Measurements from ENCODE around the gene INSR.

INSR gene

GRCh38 chr19:7182489-7182888 lies 111.7 kb downstream of the INSR start:
- peak overlapping the region; percentile 96 for H3K27ac ChIP-seq
- H3K27me3 ChIP-seq (ENCODE audit: insufficient read depth, low read depth): no peaks in the 10 kb centered on the region
- H3K4me3 ChIP-seq (IDR thresholded peaks at IDR 0.05; ENCODE audit: insufficient read depth, low read depth, low read length): no peak overlapping the region
- peak overlapping the region; percentile 97 for H3K4me2 ChIP-seq
- H2AFZ ChIP-seq (ENCODE audit: low read depth): no peak overlapping the region
- H3K9ac ChIP-seq: peak overlapping the region; percentile 62; the same call in 1 of the 2 replicates
- H3K4me1 ChIP-seq (ENCODE audit: low read depth, poor library complexity, severe bottlenecking): peaks cover 89% of the 10 kb centered on the region
- H3K36me3 ChIP-seq (ENCODE audit: insufficient read depth): no peaks in the 10 kb centered on the region
- H4K20me1 ChIP-seq (ENCODE audit: insufficient read depth): no peaks in the 10 kb centered on the region
- H3K79me2 ChIP-seq (ENCODE audit: insufficient read depth, low read depth): peaks cover 45% of the 10 kb centered on the region
- no peak for TF ChIP-seq CTCF (conservative IDR thresholded peaks at IDR 0.05; ENCODE audit: low read depth, low read length)

- Histone ChIP-seq H3K27ac (peak overlapping the region; percentile 78), H3K4me1 (ENCODE audit: low read depth, poor library complexity, severe bottlenecking) (peaks cover 68% of the 10 kb centered on the region), H3K27me3 (ENCODE audit: insufficient read depth, low read depth) (no peaks in the 10 kb centered on the region), H2AFZ (ENCODE audit: low read depth) (no peak overlapping the region), H3K4me3 (IDR thresholded peaks at IDR 0.05; ENCODE audit: insufficient read depth, low read depth, low read length) (no peak overlapping the region), H4K20me1 (ENCODE audit: insufficient read depth) (no peaks in the 10 kb centered on the region), H3K9ac (no peak overlapping the region; the same call in 1 of the 2 replicates), H3K36me3 (ENCODE audit: insufficient read depth) (no peaks in the 10 kb centered on the region), H3K4me2 (peak overlapping the region; percentile 56), H3K79me2 (ENCODE audit: insufficient read depth, low read depth) (peaks cover 37% of the 10 kb centered on the region)
- TF ChIP-seq CTCF (conservative IDR thresholded peaks at IDR 0.05; ENCODE audit: low read depth, low read length): no peak
These were observed 114.3 kb downstream of the INSR start for GRCh38 chr19:7179917-7180306.

- Histone ChIP-seq H3K4me3 (IDR thresholded peaks at IDR 0.05; ENCODE audit: insufficient read depth, low read depth, low read length) (no peak overlapping the region), H2AFZ (ENCODE audit: low read depth) (no peak overlapping the region), H3K4me1 (ENCODE audit: low read depth, poor library complexity, severe bottlenecking) (peaks cover 48% of the 10 kb centered on the region), H3K27ac (no peak overlapping the region; the same call in 1 of the 2 replicates), H3K27me3 (ENCODE audit: insufficient read depth, low read depth) (no peaks in the 10 kb centered on the region), H4K20me1 (ENCODE audit: insufficient read depth) (no peaks in the 10 kb centered on the region), H3K4me2 (no peak overlapping the region), H3K79me2 (ENCODE audit: insufficient read depth, low read depth) (peaks cover 34% of the 10 kb centered on the region), H3K9ac (no peak overlapping the region), H3K36me3 (ENCODE audit: insufficient read depth) (no peaks in the 10 kb centered on the region)
- TF ChIP-seq CTCF (conservative IDR thresholded peaks at IDR 0.05; ENCODE audit: low read depth, low read length): no peak
These were observed 116.3 kb downstream of the INSR start for GRCh38 chr19:7177926-7178325.

- H3K4me1 ChIP-seq (ENCODE audit: low read depth, poor library complexity, severe bottlenecking): peaks cover 36% of the 10 kb centered on the region
- H4K20me1 ChIP-seq (ENCODE audit: insufficient read depth): no peaks in the 10 kb centered on the region
- TF ChIP-seq CTCF (conservative IDR thresholded peaks at IDR 0.05; ENCODE audit: low read depth, low read length): no peak
- H3K36me3 ChIP-seq (ENCODE audit: insufficient read depth): 0 out of 2 replicates have a peak, but pooled peaks cover 5% of the 10 kb centered on the region
- H3K79me2 ChIP-seq (ENCODE audit: insufficient read depth, low read depth): peaks cover 26% of the 10 kb centered on the region
- no peak overlapping the region for H3K4me3 ChIP-seq (IDR thresholded peaks at IDR 0.05; ENCODE audit: insufficient read depth, low read depth, low read length)
- H3K27me3 ChIP-seq (ENCODE audit: insufficient read depth, low read depth): no peaks in the 10 kb centered on the region
- no peak overlapping the region for H3K4me2 ChIP-seq
- no peak overlapping the region for H2AFZ ChIP-seq (ENCODE audit: low read depth)
- H3K27ac ChIP-seq: no peak overlapping the region
- no peak overlapping the region for H3K9ac ChIP-seq
These were observed 117.4 kb downstream of the INSR start for GRCh38 chr19:7176792-7177191.

Measured in KMS-11 (cell line).